Measurements from ENCODE around the gene DQX1.
A peak's percentile ranks its signal among the peaks of the same experiment; 100 is the strongest.
"Not testable (repeated sequence)": the region's sequence is repeated elsewhere in the genome, so short reads cannot be mapped to it uniquely, and the experiment has no call there.

Gene DQX1

DNA sequence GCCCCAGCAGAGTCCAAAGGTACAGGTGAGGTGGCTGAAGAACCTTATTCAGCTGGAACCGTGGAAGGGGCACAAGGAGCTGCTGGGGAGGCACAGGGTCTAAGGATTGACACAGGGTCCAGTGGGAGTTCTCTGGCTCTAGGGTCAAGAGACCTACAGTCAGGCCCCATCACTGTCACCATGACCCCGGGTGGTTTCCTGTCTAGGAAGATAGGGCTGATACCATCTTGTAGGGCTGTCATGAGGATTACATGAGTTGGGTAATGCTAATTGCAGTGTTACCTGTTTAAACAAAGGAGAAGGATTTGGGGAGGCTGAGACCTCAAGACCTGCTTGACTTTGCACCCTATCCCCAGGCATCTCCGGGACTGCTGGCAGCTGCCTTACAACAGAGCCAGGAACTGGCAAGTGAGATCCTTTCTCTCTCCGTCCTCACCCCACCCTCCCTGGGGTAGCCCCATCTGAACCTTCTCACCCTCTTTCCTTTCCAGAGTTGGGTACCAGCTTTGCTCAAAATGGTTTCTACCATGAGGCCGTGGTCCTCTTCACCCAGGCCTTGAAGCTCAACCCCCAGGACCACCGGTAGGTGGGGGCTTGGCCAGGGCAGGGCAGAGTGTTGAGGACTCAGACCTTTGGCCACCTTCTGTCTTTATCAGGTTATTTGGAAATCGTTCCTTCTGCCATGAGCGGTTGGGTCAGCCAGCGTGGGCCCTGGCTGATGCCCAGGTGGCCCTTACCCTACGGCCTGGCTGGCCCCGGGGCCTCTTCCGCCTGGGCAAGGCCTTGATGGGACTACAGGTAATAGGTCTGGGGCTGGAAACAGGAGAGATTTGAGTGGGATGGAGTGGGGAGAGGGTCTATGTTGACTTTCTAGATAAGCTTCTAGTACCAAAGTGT, 34.1 kb downstream of the DQX1 start:
- no peak for DNase-seq (ENCODE audit: low read depth)

DNA sequence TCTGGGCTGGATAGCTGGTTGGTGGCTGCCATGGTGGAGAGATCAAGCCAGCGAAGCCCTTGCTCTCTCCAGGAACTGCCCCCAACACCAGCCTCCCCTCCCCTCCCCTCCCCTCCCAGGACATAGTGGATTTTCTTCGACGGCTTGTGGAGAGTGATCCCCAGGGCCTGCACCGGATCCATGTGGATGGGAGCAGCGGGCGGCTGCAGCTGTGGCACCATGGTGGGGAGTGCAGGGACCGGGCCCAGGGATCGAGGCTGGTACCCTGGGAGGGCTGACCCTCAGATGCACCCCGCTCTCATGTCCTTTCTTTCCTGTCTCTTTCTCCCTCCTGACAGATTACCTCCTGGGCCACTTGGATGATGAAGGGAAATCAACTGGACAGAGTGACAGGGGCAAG, 36.1 kb downstream of the DQX1 start:
- no peak for DNase-seq (ENCODE audit: low read depth)

DNA sequence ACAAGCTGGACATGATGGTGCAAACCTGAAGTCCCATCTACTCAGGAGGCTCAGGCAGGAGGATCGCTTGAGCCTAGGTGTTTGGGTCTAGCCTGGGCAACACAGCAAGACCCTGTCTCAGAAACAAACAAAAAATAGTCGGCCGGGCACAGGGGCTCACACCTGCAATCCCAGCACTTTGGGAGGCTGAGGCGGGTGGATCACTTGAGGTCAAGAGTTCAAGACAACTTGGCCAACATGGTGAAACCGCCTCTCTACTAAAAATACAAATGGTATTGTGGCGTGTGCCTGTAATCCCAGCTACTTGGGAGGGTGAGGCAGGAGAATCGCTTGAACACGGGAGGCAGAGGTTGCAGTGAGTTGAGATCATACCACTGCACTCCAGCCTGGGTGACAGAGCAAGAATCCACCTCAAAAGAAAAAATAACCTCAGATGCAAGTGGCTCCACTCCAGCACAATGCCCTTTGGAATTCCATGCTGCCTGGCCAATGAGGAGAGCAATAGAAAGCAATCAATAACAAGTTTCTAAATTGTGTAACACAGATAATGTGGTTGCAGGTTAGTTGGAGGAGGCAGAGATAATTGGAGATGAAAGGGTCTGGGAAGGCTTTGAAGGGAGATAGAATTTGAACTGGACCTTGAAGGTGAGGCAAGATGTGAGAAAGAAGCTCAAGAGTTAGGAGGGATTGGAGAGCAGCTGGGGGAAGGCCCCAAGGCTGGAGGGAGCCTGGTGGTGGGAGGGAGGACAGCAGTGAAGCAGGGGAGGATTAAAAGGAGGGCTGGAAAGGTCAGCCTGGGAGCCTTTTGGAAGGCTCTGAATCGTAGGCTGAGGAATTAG, 37.2 kb downstream of the DQX1 start:
- DNase-seq (ENCODE audit: low read depth): no peak

DNA sequence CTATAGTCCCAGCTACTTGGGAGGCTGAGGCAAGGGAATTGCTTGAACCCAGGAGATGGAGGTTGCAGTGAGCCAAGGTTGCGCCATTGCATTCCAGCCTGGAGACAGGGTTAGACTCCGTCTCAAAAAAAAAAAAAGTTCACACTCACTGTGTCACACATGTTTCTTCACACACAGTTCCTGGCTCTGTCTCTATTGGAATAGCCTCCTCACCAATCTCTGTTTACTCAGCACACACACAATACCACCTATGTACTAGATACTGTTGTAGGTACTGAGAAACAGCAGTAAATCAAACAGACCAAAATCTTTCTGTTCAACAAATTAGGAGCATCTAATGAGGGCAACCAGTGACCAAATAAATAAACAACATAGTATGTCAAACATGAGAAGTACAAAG, 39.9 kb downstream of the DQX1 start:
- no peak for DNase-seq (ENCODE audit: low read depth)

DNA sequence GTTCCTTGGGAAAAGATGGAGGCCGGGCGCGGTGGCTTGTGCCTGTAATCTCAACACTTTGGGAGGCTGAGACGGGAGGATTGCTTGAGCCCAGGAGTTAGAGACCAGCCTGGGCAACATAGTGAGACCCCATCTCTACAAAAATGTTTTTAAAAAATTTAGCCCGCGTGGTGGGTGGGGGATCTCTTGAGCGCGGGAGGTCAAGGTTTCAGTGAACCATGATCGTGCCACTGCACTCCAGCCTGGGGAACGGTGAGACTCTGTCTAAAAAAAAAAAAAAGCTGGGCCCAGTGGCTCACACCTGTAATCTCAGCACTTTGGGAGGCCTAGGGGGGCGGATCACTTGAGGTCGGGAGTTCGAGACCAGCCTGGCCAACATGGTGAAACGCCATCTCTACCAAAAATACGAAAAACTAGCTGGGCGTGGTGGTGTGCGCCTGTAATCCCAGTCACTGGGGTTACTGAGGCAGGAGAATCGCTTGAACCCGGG, 42.3 kb downstream of the DQX1 start:
- DNase-seq (ENCODE audit: low read depth): not testable (repeated sequence)

DNA sequence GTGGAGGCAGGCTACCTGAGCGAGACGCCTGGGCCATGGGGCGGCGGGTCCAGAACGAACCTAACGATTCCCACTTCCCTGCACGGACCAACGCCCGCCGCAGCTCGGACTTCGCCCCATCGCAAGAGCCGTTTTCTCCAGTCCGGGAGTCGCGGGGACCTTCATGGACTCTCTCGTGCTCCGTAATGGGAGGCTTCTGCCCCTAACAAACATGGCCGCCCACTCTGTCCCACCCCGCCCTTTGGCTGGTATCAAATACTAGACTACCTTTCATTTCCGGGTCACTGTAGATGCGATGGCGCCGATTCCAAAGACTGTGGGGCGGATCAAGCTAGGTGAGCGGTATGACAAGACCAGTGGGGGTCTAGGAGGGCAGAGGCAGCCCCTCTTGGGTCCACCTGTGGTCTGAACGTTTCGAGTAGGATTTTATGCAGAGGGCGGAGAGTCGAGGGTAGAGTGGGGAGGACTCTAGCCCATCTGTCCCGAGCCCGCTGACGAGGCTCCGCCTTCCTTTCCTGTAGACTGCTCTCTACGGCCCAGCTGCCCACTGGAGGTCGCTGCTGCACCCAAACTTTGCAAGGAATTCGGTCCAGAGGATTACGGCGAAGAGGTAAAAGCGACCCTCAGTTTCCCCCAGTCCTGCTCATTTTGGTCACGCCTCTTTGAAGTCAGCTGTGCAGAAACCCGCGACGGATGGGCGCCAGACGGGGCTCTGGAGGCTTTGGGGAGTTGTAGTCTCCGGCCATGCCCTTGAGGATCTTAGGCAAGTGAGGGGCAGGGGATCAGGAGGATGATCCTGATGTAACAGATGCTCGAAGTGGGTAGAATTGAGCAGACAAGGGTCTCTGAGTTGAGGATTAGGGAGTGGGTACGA, 43.0 kb downstream of the DQX1 start, which contains the start of the genes CCDC142 and TTC31:
CCDC142 (minus strand) TSS at position 198 of the 874 bp plus-strand sequence; CDS start at position 37, 161 bp downstream.
TTC31 (plus strand) TSS at position 281 of the 874 bp plus-strand sequence; CDS start at position 296, 15 bp downstream.
- DNase-seq (ENCODE audit: low read depth): peak; percentile 96

DNA sequence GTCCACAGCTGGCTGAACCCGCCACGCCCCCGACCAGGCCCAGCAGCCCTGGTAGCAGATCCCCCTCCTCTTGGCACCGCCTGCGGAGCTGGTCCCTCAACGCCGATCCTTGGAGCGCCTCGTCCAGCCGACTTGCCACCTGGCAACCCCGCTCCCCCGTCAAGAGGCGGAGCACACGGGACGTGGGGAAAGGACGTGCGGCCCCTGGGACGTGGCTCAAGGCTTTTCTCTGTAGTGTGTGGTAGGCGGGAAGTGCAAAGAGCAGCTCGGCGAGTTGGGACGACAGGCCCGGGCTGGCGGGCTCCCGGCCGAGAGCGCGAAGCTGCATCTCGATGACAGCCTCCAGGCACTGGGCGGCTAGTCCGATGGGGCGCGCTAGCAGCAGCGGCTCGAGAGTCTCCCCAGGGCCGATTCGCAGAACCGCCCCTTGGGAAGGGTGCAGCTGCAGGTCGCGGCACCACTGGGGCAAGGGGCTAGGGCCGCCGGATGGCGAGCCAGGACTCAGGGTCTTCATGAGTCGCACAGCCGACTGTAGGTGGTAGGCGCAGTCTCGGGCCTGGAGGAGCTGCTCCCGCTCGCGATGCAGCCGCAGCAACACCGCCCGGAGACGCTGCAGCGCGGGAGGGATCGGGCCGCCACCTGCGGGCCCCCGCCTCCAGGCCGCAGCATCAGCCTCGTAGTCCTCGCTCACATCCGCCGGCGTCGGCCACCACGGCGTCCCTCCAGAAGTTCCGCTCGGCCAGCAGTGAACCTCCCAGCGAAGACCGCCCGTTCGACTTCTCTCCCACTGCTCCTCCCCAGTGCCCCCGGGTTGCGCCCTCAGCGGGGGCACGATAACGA, 43.9 kb downstream of the DQX1 start:
- DNase-seq (ENCODE audit: low read depth): peak; percentile 68

DNA sequence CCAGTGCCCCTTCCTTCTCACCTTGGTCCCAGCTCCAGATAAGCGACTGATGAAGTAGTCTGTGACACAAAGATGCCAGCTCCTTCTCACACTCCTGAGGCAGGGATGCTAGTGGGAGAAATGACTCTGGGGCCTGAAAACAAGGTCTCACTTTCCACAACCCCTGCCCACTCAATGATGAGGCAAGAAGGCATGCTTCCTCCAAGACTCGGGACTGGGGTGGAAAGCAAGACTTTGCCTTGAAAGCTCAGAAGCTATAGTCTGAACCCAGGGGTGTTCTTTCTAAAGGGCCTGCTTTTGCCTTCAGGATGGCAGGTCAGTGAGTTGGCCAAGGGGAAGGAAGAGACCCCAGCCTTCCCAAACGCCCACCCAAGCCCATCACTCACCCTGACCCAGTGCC, 44.6 kb downstream of the DQX1 start:
- no peak for DNase-seq (ENCODE audit: low read depth)

DNA sequence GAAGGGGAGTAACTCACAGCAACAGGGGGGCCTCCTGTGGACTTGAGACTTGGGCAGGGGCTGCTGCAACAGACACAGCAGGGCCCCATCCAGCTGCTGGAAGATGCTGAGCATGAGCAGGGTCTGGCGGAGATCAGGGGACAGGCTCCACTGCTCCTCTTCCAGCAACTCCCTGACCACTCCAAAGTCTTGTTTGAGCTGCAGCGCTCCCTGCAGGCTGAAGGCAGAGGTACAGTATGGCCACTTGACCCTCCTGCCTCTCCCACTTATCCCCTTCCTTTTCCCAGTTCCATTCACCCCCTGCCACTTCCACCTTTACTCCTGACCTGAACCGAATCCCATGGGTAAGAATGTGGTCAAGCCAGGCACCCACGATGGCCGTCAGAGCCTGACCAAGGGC, 51.1 kb downstream of the DQX1 start:
- peak; percentile 32 for DNase-seq (ENCODE audit: low read depth)

DNA sequence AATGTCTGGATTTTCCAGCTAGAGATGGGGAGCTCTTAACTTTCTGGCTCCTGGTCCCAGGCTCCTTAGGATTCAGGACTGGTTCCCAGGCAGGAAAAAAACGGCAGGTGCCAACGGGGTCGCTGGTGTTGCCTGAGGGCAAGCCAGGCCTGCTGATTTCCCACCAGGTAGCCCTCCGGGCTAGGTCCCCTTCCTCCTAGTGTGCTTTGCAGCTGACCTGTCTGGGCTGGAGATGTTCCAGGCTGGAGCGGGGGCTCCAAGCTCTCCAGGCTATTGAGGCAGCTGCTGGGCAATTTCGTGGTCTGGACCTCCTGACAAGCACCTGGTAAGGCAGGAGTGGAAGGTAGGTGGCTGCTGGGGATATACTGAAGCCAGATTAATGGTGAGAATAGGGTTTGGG, 51.5 kb downstream of the DQX1 start:
- DNase-seq (ENCODE audit: low read depth): no peak

DNA sequence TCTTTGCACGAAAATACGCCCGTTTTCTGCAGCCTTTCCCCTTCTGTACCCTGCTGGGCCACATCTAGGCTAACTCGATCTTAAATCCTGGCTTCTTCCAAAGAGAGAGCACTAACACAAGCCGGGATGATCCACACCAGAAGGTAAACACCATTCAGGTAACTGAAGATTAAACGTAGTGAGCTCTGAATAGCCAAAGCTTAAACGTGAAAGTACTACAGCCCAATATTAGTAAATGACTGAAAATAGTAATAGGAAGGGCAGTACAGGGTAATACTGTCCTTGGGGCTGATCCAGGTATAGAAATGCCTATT, 53.1 kb downstream of the DQX1 start:
- DNase-seq (ENCODE audit: low read depth): no peak

DNA sequence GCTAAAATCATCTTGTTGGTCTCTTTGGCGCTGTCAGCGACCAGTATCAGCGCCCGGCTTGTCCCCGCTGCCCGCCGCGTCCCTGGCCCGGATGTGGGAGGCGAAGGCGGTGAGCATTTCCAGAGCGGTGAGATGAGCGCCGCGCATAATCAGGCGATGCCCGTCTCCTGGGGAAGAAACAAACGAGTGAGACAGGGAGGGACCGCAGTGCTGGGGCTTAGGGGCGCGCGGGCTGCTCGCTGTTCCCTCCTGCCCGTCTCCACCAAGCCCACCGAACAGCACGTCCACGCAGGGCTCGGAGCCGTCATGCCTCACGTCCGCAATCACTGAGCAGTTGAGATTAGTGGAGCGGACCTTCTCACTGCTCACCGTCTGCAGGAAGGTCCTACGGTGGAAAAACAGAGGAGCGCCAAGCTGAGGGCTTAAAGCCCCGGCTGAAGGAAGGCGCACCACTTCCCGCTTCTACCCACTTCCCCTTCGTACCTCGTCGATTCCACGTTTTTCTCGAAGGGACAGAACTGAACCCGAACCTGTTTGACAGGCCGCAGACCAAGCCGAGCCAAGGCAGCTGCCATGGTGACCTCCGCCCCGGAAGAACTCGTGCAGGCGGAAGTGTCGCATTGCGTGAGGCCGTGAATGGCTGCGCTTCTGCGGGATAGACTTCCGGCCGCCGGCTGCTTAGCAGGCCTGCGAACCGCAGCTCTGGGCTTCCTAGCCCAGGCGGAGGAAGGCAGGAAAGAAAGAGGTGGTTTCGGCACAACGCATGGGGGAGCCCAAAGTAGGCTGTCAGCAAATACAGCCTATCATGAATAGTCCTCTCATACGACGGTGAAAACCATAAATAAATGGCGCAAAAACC, 53.7 kb downstream of the DQX1 start, which contains the start of gene MRPL53:
MRPL53 (minus strand) TSS at position 595 of the 859 bp plus-strand sequence; CDS start at position 575, 20 bp downstream.
- DNase-seq (ENCODE audit: low read depth): peak; percentile 97

DNA sequence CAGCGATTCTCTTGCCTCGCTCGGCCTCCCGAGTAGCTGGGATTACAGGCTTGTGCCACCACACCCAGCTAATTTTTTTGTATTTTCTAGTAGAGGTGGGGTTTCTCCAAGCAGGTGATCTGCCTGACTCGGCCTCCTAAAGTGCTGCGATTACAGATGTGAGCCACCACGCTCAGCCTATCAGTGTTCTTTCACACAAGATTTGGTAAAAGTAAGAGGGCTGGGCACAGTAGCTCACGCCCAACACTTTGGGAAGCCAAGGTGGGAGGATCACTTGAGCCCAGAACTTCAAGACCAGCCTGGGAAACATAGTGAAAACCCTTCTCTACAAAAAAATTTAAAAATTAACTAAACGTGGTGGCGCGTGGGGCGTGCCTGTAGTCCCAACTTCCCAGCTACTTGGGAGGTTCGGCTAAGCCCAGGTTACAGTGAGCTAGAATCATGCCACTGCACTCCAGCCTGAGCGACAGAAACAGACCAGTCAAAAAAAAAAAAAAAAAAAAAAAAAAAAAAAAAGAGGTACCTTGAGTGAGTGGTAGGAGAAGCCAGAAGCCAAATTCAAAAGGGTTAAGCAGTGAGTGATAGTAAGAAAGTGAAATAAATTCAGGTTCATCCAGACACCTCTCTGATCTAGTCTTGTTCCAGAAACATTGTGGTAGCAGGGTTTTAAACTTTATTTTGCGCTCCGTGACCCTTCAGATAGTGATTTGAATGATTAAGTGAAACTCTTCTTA, 54.5 kb downstream of the DQX1 start:
- no peak for DNase-seq (ENCODE audit: low read depth)

DNA sequence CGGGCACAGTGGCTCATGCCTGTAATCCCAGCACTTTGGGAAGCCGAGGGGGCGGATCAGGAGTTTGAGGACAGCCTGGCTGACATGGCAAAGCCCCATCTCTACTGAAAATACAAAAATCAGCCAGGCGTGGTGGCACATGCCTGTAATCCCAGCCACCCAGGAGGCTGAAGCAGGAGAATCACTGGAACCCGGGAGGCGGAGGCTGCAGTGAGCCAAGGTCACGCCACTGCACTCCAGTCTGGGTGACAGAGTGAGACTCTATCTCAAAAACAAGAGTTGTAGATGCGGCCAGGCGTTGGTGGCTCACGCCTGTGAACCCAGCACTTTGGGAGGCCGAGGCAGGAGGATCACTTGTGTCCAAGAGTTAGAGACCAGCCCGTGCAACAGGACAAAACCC, 55.3 kb downstream of the DQX1 start:
- not testable (repeated sequence) for DNase-seq (ENCODE audit: low read depth)
